NCI-H187 (cell line): ENCODE data around the gene CDK8.
"Not testable (repeated sequence)": the region's sequence is repeated elsewhere in the genome, so short reads cannot be mapped to it uniquely, and the experiment has no call there.

Source experiments
- DNase-seq, 2 experiments: peaks; one replicate each; lab custom pipeline; 2025; lab: John Stamatoyannopoulos, UW

The CDK8 gene

GRCh38 chr13:26316095-26316494, 62.2 kb downstream of the CDK8 start:
- not testable (repeated sequence) for DNase-seq

GRCh38 chr13:26320766-26321165, 66.8 kb downstream of the CDK8 start:
- no peak for DNase-seq

- DNase-seq: no peak
Observed at GRCh38 chr13:26323127-26323526, 69.2 kb downstream of the CDK8 start.

GRCh38 chr13:26323764-26324163, 69.8 kb downstream of the CDK8 start:
- no peak for DNase-seq

GRCh38 chr13:26324294-26324693, 70.4 kb downstream of the CDK8 start:
- no peak for DNase-seq

GRCh38 chr13:26324867-26325266, 70.9 kb downstream of the CDK8 start:
- DNase-seq: no peak

GRCh38 chr13:26325876-26326275, 71.9 kb downstream of the CDK8 start:
- DNase-seq: no peak

- no peak for DNase-seq
Observed at GRCh38 chr13:26326562-26326961, 72.6 kb downstream of the CDK8 start.

- DNase-seq: no peak
Observed at GRCh38 chr13:26327940-26328725, 74.2 kb downstream of the CDK8 start.

GRCh38 chr13:26335158-26335557, 81.2 kb downstream of the CDK8 start:
- no peak for DNase-seq

GRCh38 chr13:26340807-26341206, 86.9 kb downstream of the CDK8 start:
- DNase-seq: no peak

- DNase-seq: no peak
Observed at GRCh38 chr13:26342898-26343297, 89.0 kb downstream of the CDK8 start.

GRCh38 chr13:26343816-26344215, 89.9 kb downstream of the CDK8 start:
- no peak for DNase-seq

- no peak for DNase-seq
Observed at GRCh38 chr13:26344980-26345379, 91.1 kb downstream of the CDK8 start.

GRCh38 chr13:26348966-26349365, 95.0 kb downstream of the CDK8 start:
- no peak for DNase-seq

GRCh38 chr13:26362261-26362660, 108.3 kb downstream of the CDK8 start:
- DNase-seq: peak in 1 of 2 experiments; percentile 0

GRCh38 chr13:26370553-26370952, 116.6 kb downstream of the CDK8 start:
- DNase-seq: no peak

- DNase-seq: no peak
Observed at GRCh38 chr13:26372747-26373146, 118.8 kb downstream of the CDK8 start.

GRCh38 chr13:26376430-26376829, 122.5 kb downstream of the CDK8 start:
- no peak for DNase-seq

GRCh38 chr13:26377038-26377437, 123.1 kb downstream of the CDK8 start:
- DNase-seq: no peak

GRCh38 chr13:26378116-26378515, 124.2 kb downstream of the CDK8 start:
- no peak for DNase-seq

GRCh38 chr13:26379831-26380230, 125.9 kb downstream of the CDK8 start:
- DNase-seq: no peak

GRCh38 chr13:26380930-26381329, 127.0 kb downstream of the CDK8 start:
- no peak for DNase-seq

- no peak for DNase-seq
Observed at GRCh38 chr13:26382366-26382765, 128.4 kb downstream of the CDK8 start.
